Skin of body (tissue), 2 donors: ENCODE data around the gene PEX1. TPM values are rescaled to one million over a fixed set of nuclear protein-coding genes. Genes with fewer than 3 reads are reported as not detected.
"Not testable (repeated sequence)": the region's sequence is repeated elsewhere in the genome, so short reads cannot be mapped to it uniquely, and the experiment has no call there.

Source experiments
- DNase-seq: peaks from one replicate; lab custom pipeline; 2025; lab: John Stamatoyannopoulos, UW
- total RNA-seq: library from RNA; depleted of rRNA; stranded (reverse); fragments of >200 nt; gene quantifications from one replicate; pipeline ENCODE4 v1.2.3, GENCODE V29; 2014

Gene PEX1
- total RNA-seq, result 29.0 TPM

DNA sequence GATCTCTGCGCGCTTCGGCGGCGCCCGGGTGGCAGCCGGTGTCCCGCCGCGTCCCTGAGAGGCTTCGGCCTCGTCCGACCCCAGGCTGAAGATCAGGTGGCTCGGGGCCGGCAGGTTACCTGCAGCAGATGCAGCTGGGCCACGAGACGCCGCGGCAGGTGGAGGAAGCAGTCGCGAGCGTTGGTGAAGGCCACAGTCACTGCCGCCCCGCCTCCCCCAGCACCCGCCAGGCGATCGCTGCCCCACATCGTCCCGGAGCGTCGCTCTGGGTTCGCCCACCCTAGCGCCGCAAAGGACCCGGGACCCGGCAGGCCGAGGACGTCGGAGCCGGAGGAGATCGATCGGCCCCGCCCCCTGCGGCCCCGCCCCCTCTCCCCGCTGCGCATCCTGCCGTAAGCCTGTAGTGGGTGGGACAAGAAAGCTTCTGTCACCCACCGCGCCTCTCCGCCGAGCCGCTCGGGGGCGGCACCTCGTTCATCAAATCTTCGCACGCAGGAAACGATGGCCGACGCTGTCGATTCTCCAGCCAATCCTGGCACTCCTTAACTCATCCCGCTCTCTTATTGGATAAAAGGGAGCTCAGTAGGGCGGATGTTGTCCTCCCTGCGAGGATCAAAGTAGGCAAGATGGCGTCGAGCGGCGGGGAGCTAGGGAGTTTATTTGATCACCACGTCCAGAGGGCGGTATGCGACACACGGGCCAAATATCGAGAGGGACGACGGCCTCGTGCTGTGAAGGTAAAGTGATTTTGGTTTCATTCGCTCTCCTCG, at the start of gene PEX1, which contains the start of gene RBM48:
TSS of gene PEX1 (minus strand) at position 333 of the 770 bp plus-strand sequence. CDS start at position 248, 85 bp downstream.
TSS of gene RBM48 (plus strand) at position 608 of the 770 bp plus-strand sequence. CDS start at position 627, 19 bp downstream.
- peak; percentile 100 for DNase-seq

DNA sequence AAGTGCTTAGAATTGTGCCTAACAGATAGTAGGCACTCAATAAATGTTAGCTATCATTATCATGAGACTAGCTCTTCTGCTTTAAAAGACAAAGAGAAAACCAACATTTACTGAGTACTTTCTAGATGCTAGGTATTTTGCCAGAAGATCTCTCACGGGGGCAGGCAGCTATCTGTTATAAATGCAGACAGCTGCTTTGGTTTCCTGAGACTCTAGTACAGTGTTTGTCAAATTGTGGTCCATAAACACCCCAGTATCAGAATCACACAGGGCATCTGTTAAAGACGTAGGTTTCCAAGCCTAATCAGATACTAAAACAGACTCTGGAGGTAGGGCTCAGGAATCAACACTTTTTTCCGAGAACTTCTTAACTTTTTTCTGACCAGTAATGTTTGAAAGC, 48.0 kb upstream of the PEX1 start:
- DNase-seq, result no peak

DNA sequence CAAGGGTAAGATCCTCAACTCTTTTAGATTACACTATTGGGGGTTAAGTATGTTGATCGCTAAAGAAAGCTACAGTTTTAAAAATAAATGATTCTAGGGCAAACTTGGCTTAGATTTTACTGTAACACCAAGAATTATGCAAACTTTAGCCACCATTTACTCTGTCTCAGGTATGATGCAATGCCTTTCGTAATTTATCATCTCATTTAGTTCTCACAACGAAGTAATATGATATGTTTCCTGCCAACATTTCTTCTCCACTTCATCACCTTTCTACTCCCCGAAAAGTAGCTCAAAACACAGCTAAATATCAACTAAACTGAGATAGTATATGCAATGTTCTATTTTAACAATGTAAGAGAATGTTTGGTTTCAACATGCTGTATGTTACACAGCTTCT, 40.8 kb upstream of the PEX1 start:
- no peak for DNase-seq

DNA sequence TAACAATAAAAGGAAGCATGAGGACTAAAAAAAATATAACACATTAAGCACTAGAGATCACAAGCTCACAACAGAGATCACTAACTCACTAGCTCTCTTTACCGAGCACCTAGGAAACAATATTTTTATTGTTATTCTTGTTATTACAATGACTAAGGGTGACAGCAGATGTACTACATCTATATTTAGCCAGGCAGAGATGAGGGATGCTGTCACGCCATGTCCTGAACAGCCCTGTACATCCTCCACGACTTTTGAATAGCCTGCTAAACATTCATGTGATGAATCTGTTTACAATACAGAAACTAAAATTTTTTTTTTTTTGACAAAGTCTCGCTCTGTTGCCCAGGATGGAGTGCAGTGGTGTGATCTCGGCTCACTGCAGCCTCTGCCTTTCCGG, 39.1 kb upstream of the PEX1 start:
- no peak for DNase-seq

DNA sequence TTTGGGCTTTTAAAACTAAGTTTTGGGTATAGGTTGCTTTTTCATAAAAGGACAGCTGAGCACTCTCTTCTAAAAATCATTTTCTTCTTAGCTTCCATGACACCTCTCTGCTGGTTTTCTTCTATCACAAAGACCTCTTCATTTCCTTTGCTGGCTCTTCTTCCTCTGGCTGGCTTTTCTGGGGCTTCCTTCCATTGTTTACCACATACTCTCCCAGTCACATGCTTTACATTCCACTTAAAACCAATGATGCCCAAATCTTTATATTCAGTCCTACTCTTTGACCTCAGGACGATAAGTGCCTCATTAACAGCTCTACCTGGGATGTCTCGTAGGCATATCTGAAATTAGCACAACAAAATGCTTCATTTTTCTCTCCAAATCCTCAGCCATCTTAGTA, 35.0 kb upstream of the PEX1 start:
- no peak for DNase-seq

DNA sequence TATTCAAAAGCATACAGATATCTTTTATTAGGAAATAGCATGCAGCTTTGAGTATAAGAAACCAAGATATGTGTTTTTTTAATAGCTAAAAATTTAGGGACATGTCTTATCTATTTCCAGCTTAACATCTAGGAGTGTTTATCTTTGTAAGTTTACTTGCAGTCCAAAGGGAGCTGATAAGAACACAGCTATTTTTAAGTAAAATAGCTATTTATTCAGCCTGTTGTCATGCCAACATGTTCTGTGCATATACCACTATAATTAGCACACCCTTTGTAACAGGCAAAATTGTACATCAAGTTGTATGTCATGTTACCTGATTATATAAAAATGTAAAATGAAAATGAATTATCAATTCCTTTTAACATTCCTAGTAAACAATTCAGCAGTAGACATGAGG, 32.3 kb upstream of the PEX1 start:
- DNase-seq, result no peak

DNA sequence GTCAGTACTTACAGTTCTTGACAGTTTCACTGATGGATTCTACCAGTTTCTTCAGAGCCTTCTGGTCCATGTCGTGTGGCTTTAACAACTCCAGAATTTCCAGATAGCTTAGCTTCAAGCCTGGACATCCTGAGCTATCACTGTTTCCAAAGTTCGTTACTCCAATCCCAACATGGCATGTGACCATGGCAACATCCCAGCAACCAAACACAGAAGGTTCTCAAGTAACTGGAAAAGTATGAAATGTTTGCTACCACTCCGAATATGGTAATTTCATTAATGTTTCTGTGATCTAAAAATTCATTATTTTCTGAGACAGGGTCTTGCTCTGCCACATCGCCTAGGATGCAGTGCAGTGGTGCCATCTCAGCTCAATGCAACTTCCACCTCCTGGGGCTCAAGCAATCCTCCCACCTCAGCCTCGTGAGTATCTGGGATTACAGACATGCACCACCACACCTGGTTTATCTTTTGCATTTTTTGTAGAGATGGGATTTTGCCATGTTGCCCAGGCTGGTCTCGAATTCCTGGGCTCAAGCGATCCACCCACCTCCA, 29.6 kb upstream of the PEX1 start:
- no peak for DNase-seq

DNA sequence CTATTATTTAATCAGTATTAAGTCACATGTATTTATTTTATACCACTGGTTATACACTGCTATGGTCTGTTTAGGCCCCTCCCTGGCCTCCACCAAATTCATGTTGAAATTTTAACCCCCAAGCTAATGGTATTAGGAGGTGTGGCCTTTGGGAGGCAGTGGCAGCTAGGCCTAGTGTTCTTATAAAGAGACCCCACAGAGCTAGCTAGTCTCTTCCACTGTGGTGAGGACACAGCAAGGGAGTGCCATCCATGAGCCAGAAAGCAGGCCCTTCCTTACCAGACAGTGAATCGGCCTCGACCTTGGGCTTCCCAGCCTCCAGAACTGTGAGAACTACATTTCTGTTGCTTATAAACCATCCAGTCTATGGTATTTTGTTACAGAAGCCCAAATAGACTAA, 28.9 kb upstream of the PEX1 start:
- DNase-seq, result no peak

DNA sequence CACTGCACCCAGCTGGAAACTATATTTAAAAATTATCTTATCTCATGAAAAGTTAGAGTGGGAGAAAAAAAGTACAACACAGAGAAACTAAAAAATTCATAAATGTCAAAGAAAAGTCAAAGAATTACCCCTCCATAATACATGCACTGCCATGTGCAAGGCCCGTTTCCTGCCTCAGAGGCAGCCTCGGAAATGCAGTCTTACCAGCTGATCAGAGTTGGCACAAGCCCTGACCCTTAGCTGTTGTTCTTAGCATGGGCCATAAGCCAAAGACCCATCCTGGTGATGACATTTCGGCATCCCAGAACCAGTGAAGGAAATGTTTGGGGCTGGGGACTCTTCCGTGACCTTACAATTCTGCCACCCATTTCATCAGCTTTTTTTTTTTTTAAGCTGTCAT, 21.9 kb upstream of the PEX1 start:
- DNase-seq, result no peak

DNA sequence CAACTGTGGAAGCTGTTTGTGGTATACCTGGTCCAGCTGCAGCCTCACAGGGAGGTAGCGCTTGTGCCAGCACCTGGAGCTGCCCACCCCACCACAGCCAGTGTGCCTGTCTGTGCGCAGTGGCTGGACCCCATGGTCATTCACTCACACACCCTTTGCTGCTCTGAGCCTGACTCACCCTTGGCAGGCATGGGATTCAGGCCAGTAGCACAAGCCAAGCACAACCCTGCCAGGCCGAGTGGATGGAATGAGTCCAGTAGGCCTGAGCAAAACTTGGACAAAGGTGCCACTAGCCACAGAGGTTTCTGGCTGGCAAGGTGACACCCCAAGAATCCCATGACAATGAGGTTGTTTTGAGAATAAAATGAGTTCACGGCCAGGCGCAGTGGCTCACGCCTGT, 19.3 kb upstream of the PEX1 start:
- no peak for DNase-seq

DNA sequence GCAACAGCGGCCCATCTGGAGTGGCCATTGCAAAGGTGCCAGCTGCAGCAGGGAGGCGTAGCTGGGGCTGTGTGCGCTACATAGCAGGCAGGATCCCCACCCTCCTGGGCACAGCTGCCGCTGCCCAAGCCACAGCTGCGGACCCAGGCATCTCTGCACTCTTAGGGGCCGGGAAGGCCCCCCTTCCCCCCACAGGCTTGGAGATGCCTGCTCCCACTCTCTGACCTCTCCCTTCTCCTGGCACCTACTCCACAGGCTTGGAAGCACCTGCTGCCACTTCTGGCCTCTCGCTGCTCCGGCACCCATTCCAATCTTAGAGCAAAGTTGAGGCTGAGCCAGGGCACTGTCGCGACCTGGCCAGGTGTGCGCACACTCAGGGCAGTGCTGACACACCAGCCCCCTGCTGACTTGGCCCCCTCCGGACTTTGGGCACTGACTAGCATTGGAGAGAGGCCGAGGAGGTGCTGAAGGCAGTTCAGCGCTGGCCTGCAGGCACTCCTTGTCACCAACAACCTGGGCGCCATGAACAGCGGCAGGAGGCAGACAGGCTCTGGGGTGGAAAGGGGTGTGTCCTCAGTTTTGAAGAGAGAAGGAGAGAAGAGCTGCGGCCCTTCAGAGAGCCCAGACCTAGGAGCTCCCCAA, 18.7 kb upstream of the PEX1 start:
- DNase-seq, result no peak

DNA sequence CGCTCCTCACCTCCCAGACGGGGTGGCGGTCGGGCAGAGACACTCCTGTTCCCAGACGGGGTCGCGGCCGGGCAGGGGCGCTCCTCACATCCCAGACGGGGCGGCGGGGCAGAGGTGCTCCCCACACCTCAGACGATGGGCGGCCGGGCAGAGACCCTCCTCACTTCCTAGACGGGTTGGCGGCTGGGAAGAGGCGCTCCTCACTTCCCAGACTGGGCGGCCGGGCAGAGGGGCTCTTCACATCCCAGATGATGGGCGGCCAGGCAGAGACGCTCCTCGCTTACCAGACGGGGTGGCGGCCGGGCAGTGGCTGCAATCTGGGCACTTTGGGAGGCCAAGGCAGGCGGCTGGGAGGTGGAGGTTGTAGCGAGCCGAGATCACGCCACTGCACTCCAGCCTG, 16.8 kb upstream of the PEX1 start:
- not testable (repeated sequence) for DNase-seq

DNA sequence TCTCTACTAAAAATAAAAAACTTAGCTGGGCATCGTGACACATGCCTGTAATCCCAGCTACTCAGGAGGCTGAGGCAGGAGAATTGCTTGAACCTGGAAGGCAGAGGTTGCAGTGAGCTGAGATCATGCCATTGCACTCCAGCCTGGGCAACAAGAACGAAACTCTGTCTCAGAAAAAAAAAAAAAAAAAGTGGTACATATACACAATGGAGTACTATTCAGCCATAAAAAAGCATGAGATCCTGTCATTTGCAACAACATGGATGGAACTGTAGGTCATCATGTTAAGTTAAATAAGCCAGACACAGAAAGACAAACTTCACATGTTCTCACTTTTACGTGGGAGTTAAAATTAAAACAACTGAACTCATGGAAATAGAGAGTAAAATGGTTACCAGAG, 15.2 kb upstream of the PEX1 start:
- DNase-seq, result not testable (repeated sequence)

DNA sequence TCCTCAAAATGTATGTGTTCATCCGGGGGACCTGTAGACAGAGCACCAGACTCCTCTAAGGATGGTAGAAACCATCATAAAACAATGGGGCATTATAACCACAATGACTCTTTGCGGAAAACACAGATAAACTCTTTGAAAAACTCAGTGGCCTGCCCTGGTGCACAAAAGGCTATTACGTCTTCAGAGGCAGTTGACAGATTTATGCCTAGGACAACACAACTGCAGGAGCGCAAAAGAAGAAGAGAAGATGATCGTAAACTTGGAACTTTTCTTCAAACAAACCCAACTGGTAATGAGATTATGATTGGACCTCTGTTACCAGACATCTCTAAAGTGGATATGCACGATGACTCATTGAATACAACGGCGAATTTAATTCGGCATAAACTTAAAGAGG, 6.3 kb upstream of the PEX1 start:
- DNase-seq, result no peak

DNA sequence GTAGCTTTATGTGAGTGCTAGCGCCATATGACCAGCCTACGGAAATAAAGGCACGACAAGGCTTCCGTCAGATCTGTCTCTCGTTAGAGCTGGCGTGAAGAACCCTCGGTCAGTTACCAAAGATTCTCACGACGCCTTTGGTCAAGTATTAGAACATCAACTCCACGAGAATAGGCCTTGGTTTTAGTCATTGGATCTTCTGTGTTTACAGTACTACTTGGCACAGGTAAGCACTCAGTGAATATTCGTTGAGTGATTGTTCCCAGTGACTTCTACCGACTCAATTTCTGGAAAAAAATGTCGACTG, 591 bp upstream of the PEX1 start:
- DNase-seq, result no peak

DNA sequence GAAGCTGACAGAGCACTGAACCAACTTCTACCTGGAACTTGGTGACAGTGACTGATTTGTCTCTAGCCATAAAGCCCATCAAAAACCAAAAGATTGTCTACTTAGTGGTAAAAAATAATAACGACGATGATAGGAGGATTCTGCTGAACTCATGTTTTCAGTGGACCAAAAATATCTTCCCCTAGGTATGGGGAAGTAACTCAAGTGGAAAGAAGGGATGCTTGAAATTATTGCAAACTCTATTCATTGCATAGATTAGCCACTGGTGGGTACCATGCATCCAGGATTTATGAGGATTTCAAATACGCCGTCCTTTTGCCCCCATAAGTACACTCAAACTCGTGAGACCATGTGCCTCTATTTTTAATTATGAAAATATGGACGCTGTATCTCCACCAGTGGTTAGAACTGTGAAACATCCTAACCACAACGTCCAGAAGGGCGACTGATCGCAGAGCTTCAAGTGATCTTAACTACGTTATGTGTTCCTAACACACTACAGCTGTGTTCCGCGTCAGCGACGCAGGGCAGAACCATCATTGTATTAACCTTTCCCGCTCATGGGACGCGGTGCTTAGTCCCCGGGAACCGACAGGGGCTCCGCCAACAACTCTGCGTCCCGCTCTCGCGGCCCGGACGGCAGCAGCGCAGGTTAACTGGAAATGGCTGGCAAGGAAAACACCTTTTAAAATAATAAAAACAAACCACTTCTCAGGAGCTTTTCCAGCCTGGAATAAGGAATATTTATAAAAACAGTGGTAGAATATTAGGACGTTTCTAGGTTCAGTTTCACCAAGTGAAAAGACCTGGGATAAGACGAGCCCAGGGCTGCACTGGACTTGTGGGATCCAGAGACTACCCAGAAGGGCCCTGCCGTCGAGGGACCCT, 776 bp downstream of the PEX1 start:
- peak; percentile 46 for DNase-seq

DNA sequence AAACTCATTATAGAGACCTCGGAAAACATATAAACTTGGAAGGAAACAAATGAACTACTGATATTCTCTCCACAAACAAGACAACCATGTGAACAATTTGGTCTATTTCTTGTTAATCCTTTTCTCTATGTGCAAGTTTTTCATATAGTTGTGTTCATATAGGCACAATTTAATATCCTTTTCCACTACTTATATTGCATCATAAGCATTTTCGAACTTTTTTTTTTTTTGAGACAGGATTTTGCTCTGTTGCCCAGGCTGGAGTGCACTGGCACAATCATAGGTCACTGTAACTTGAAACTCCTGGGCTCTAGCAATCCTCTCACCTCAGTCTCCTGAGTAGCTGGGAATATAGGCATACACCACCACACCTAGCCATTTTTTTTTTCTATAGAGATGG, 5.2 kb downstream of the PEX1 start:
- no peak for DNase-seq

DNA sequence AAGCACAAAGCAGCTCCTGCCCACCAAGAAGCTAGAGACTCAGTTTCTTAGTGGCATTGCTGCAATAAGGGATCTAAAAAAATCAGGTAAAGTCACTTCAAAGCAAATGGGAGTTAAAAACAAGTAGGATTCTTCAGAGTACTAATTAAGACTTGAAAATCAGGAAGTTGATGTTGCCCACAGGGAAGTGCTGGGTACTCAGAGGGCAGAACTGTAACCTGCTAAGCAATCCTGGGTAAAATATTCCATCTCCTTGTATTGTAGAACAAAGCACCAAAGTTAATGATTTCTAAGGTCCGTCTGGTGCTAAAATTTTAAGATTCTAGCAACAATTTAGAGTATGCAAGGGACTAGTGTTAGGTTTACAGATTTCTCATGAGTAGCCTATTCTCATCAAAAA, 8.3 kb downstream of the PEX1 start:
- no peak for DNase-seq

DNA sequence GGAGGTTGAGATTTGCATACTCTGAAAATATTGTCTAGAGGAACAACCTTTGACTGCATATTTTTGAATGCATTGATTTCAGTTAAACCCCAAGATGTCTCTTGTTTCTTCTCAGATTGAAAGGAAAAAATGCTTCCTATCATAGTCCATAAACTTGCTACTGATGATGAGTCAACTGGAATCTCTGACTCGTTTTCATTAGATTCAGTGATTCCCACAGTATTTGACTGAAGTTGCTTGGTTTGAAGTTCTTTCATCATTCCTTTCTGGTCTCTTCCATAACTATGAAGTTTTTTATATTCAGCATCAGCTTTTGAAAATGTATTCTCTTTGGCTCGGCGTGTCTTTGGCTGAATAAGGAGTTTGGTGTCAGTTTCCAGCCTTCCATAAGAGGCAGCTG, 10.7 kb downstream of the PEX1 start:
- no peak for DNase-seq

DNA sequence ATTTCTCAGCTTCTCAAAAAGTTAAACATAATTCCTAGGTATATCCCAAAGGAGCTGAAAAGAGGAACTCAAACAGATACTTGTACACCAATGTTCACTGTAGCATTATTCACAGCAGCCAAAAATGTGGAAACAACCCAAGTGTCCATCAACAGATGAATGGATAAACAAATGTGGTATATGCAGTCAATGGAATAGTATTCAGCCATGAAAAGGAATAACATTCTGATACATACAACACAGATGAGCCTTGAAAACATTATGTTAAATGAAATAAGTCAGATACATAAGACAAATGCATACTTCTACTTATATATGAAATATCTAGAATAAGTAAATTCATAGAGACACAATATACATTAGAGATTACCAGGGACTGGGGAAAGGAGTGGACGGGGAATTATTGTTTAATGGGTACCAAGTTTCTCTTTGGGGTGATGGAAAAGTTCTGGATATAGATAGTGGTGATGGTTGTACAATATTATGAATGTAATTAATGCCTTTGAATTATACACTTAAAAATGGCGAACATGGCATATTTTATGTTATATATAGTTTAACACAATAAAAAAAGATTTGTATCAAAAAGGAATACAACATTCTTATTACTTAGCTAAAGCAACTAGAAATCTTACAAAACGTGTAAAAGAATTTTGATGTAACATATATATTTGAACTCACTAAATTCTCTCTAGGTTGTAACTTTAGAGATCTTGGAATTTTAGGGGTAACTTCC, 15.0 kb downstream of the PEX1 start:
- DNase-seq, result no peak

DNA sequence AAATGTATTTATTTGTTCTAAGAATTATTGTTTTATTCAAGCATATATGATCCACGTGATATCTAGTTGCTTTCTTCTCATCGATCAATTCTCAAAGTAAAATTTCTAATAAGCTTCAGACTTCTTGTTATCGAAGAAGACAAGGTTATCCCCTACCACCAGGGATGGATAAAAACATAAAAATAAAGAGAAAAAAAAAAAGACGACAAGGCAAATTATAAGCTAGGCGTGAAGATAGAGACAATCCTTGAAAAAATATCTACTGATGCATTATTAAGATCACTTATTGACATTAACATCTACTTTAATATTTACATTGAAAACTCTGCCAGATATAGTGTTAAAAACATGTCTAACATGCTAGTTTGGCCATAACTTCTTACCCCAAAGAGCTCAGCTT, 19.4 kb downstream of the PEX1 start:
- DNase-seq, result no peak
